HL-60 (cell line): ENCODE data around the gene IRX2.

Experiments
- DNase-seq, 2 experiments: peaks; one replicate each; pipeline ENCODE4 v3.0.0-alpha.2; 2010 to 2020; ENCODE audit warnings: low read depth in 1 of 2, low spot score in 1 of 2
- H3K27ac ChIP-seq: fragments of 250-450 bp; sonication (Bioruptor Pico); replicated peaks from 2 replicates; pipeline ENCODE4 v1.5.1; 2020; ENCODE audit warnings: mild to moderate bottlenecking, moderate library complexity
- H3K27me3 ChIP-seq: fragments of 250-450 bp; sonication (Bioruptor Pico); 2 replicates; pipeline ENCODE4 v1.5.1; 2021; ENCODE audit warnings: mild to moderate bottlenecking, moderate library complexity; ENCODE audit not compliant: insufficient read depth, poor library complexity, severe bottlenecking
- H3K4me3 ChIP-seq: replicated peaks from 2 replicates; pipeline ENCODE4 v1.5.1; 2011; ENCODE audit warnings: mild to moderate bottlenecking, control low read depth, low read length; ENCODE audit not compliant: insufficient read depth
- GABPA ChIP-seq: IDR thresholded peaks from 2 replicates; pipeline ENCODE4 v1.6.1; 2012; ENCODE audit warnings: low read depth
- POLR2AphosphoS5 ChIP-seq: IDR thresholded peaks from 2 replicates; pipeline ENCODE4 v1.6.1; 2012; ENCODE audit warnings: low read depth
- SPI1 ChIP-seq: IDR thresholded peaks from 2 replicates; pipeline ENCODE4 v1.6.1; 2012; ENCODE audit warnings: low read depth, mild to moderate bottlenecking, borderline replicate concordance
- TF ChIP-seq, protein P1 (sequence below): IDR thresholded peaks from one replicate; pipeline ENCODE4 v1.5.1; 2011; ENCODE audit warnings: low read length, control low read depth, inconsistent platforms; ENCODE audit not compliant: insufficient read depth
- TF ChIP-seq, protein P2 (sequence below): IDR thresholded peaks from 2 replicates; pipeline ENCODE4 v1.6.1; 2012; ENCODE audit warnings: low read depth; ENCODE audit not compliant: insufficient replicate concordance

IRX2 gene

DNA sequence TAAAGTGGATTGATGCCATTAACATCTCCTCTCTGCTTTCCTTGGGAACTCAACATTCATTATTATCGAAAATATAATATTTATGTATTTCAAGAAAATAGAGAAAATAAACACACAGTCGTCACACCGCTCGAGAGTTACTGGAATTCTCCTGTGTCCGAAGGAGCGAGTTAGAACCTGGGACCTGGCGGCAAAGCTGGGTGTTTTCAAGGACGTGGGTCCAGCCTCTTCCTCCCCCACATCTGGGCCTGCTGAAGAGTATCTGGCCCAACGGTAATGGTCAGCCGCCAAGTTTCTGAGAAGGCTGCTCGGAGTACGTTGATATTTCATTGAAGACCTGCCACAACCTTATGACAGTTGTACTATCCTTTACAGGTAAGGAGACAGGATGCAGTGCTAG, 47.9 kb downstream of the IRX2 start:
- TF ChIP-seq, protein P1, sequence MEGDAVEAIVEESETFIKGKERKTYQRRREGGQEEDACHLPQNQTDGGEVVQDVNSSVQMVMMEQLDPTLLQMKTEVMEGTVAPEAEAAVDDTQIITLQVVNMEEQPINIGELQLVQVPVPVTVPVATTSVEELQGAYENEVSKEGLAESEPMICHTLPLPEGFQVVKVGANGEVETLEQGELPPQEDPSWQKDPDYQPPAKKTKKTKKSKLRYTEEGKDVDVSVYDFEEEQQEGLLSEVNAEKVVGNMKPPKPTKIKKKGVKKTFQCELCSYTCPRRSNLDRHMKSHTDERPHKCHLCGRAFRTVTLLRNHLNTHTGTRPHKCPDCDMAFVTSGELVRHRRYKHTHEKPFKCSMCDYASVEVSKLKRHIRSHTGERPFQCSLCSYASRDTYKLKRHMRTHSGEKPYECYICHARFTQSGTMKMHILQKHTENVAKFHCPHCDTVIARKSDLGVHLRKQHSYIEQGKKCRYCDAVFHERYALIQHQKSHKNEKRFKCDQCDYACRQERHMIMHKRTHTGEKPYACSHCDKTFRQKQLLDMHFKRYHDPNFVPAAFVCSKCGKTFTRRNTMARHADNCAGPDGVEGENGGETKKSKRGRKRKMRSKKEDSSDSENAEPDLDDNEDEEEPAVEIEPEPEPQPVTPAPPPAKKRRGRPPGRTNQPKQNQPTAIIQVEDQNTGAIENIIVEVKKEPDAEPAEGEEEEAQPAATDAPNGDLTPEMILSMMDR, result no peak
- no peak overlapping the region for H3K4me3 ChIP-seq
- no peak for DNase-seq
- no peak overlapping the region for H3K27ac ChIP-seq
- no peaks in the 10 kb centered on the region for H3K27me3 ChIP-seq

DNA sequence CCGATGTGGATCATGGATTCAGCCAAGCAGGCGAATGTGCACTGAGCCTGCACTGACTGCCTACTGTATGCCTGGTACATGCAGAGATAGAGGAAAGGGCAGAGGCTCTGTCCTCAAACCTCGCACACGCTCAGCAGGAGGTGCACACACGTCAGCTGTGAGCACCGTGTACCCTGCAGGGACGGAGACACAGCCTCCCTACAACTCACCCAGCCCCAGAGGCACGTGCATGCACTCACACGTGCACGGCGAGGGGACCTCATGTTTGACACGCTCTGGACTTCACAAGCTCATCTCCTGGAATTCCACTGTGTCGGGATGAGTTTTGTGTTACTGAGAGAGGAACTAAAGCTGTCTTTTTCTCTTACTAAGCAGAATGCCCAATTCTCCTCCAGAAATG, 48.4 kb downstream of the IRX2 start:
- TF ChIP-seq SPI1 (no peak), POLR2AphosphoS5 (no peak), GABPA (no peak)
- TF ChIP-seq, protein P2, sequence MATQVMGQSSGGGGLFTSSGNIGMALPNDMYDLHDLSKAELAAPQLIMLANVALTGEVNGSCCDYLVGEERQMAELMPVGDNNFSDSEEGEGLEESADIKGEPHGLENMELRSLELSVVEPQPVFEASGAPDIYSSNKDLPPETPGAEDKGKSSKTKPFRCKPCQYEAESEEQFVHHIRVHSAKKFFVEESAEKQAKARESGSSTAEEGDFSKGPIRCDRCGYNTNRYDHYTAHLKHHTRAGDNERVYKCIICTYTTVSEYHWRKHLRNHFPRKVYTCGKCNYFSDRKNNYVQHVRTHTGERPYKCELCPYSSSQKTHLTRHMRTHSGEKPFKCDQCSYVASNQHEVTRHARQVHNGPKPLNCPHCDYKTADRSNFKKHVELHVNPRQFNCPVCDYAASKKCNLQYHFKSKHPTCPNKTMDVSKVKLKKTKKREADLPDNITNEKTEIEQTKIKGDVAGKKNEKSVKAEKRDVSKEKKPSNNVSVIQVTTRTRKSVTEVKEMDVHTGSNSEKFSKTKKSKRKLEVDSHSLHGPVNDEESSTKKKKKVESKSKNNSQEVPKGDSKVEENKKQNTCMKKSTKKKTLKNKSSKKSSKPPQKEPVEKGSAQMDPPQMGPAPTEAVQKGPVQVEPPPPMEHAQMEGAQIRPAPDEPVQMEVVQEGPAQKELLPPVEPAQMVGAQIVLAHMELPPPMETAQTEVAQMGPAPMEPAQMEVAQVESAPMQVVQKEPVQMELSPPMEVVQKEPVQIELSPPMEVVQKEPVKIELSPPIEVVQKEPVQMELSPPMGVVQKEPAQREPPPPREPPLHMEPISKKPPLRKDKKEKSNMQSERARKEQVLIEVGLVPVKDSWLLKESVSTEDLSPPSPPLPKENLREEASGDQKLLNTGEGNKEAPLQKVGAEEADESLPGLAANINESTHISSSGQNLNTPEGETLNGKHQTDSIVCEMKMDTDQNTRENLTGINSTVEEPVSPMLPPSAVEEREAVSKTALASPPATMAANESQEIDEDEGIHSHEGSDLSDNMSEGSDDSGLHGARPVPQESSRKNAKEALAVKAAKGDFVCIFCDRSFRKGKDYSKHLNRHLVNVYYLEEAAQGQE, result no peak
- TF ChIP-seq, protein P1, result no peak

DNA sequence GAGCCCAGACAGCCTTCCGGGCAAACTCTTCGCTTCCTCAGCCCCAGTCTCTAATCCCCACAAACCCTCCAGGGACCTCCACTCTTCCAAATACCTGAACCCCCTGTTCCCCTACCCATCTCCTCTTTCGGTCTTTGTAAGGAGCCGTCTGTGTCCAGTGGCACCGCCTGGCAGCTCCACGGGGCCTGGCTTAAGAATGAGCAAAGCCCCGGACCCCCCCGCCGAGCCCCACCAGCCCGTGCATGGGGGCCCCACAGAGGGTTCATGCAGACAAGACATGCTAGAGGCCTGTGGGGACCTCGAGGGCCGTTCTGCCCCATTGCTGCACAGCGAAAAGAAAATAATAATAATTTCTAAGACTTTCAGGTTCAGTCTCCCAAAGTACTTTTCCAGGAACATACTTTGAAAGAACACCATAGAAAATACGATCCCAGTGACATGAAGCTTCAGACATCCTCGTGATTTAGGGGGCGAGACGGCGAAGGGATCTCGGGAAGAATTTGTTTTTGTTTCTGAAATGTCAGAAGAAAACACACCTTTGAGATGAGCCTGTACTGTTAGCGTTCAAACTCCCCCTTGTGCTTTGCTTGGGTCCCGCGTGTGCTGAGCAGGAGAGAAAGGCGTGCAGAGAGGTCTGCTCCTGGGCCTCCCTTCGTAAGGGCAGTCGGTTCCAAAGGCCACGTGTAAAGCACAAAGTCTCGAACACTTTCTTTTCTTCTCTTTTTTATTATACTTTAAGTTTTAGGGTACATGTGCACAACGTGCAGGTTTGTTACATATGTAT, 49.2 kb downstream of the IRX2 start:
- Histone ChIP-seq H3K27ac (no peak overlapping the region), H3K4me3 (no peak overlapping the region), H3K27me3 (no peaks in the 10 kb centered on the region)
- no peak for TF ChIP-seq SPI1
- TF ChIP-seq, protein P1, result no peak
- TF ChIP-seq GABPA, result no peak
- TF ChIP-seq POLR2AphosphoS5, result no peak
- TF ChIP-seq, protein P2, result no peak
- no peak for DNase-seq

More for the DNA sequence above, 48.4 kb downstream of the IRX2 start:
- DNase-seq, result no peak
- Histone ChIP-seq H3K27me3 (no peaks in the 10 kb centered on the region), H3K27ac (no peak overlapping the region), H3K4me3 (no peak overlapping the region)

DNA sequence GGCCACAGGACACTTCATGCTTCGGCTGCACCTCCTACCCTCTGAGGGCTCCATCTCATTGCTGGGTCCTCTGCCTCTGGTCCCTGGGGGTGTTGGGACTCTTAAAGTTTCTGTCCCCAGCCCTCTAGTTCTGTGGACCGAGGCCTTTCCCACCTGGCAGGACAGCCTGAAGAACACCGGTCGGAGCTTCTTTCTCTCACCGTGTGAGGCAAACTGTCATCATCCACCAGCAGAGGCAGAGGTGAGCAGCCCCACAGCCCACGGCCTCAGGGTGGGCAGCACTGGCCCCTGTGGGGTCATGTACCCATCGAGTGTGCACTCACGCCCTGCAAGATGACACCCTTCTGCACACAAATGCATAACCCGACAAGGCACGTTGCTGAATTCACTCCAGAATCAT, 49.9 kb downstream of the IRX2 start:
- TF ChIP-seq, protein P2, result no peak
- TF ChIP-seq, protein P1, result no peak
- TF ChIP-seq POLR2AphosphoS5 (no peak), GABPA (no peak)
- Histone ChIP-seq H3K27ac (no peak overlapping the region), H3K4me3 (no peak overlapping the region), H3K27me3 (no peaks in the 10 kb centered on the region)
- no peak for DNase-seq
